Measurements from ENCODE around the gene SMIM11.
"Not testable (repeated sequence)": the region's sequence is repeated elsewhere in the genome, so short reads cannot be mapped to it uniquely, and the experiment has no call there.

SMIM11 gene

GRCh38 chr21:34354836-34355235 is 20.5 kb upstream of the SMIM11 start:
- no peak for DNase-seq (ENCODE audit: extremely low read depth in 1 of 2, low read depth in 1 of 2)

- no peak for DNase-seq (ENCODE audit: extremely low read depth in 1 of 2, low read depth in 1 of 2)
These were observed 19.7 kb upstream of the SMIM11 start for GRCh38 chr21:34355570-34355969.

- DNase-seq (ENCODE audit: extremely low read depth in 1 of 2, low read depth in 1 of 2), result no peak
These were observed 17.4 kb upstream of the SMIM11 start for GRCh38 chr21:34357889-34358288.

GRCh38 chr21:34358866-34359265 is 16.4 kb upstream of the SMIM11 start:
- DNase-seq (ENCODE audit: extremely low read depth in 1 of 2, low read depth in 1 of 2), result no peak

GRCh38 chr21:34360488-34361241 is 14.6 kb upstream of the SMIM11 start:
- no peak for DNase-seq (ENCODE audit: extremely low read depth in 1 of 2, low read depth in 1 of 2)

GRCh38 chr21:34362136-34362444 is 13.2 kb upstream of the SMIM11 start:
- DNase-seq (ENCODE audit: extremely low read depth in 1 of 2, low read depth in 1 of 2), result no peak

- DNase-seq (ENCODE audit: extremely low read depth in 1 of 2, low read depth in 1 of 2), result no peak
These were observed 12.6 kb upstream of the SMIM11 start for GRCh38 chr21:34362670-34363069.

- DNase-seq (ENCODE audit: extremely low read depth in 1 of 2, low read depth in 1 of 2), result no peak
These were observed 11.6 kb upstream of the SMIM11 start, which contains the start of gene KCNE2 for GRCh38 chr21:34363733-34364132. TSS of gene KCNE2 (plus strand) at chr21:34364006. CDS start at chr21:34370479, 6,473 bp downstream.

- DNase-seq (ENCODE audit: extremely low read depth in 1 of 2, low read depth in 1 of 2), result no peak
These were observed 10.4 kb upstream of the SMIM11 start for GRCh38 chr21:34364921-34365320.

GRCh38 chr21:34365809-34366208 is 9.5 kb upstream of the SMIM11 start:
- no peak for DNase-seq (ENCODE audit: extremely low read depth in 1 of 2, low read depth in 1 of 2)

- DNase-seq (ENCODE audit: extremely low read depth in 1 of 2, low read depth in 1 of 2), result no peak
These were observed 7.9 kb upstream of the SMIM11 start for GRCh38 chr21:34367320-34367935.

- no peak for DNase-seq (ENCODE audit: extremely low read depth in 1 of 2, low read depth in 1 of 2)
These were observed 5.6 kb upstream of the SMIM11 start for GRCh38 chr21:34369741-34370140.

GRCh38 chr21:34372321-34372720 is 3.0 kb upstream of the SMIM11 start:
- DNase-seq (ENCODE audit: extremely low read depth in 1 of 2, low read depth in 1 of 2), result no peak

- DNase-seq (ENCODE audit: extremely low read depth in 1 of 2, low read depth in 1 of 2), result not testable (repeated sequence)
These were observed 845 bp upstream of the SMIM11 start for GRCh38 chr21:34374462-34374861.

- DNase-seq (ENCODE audit: extremely low read depth in 1 of 2, low read depth in 1 of 2), result not testable (repeated sequence)
These were observed 289 bp downstream of the SMIM11 start for GRCh38 chr21:34375619-34375972.

- not testable (repeated sequence) for DNase-seq (ENCODE audit: extremely low read depth in 1 of 2, low read depth in 1 of 2)
These were observed 7.8 kb downstream of the SMIM11 start for GRCh38 chr21:34383138-34383537.

- DNase-seq (ENCODE audit: extremely low read depth in 1 of 2, low read depth in 1 of 2), result not testable (repeated sequence)
These were observed 8.6 kb downstream of the SMIM11 start for GRCh38 chr21:34383724-34384415.

- DNase-seq (ENCODE audit: extremely low read depth in 1 of 2, low read depth in 1 of 2), result not testable (repeated sequence)
These were observed 25.2 kb downstream of the SMIM11 start for GRCh38 chr21:34400522-34400921.

GRCh38 chr21:34404742-34405141 is 29.4 kb downstream of the SMIM11 start:
- DNase-seq (ENCODE audit: extremely low read depth in 1 of 2, low read depth in 1 of 2), result not testable (repeated sequence)

GRCh38 chr21:34405686-34406085 is 30.4 kb downstream of the SMIM11 start:
- DNase-seq (ENCODE audit: extremely low read depth in 1 of 2, low read depth in 1 of 2), result not testable (repeated sequence)

- DNase-seq (ENCODE audit: extremely low read depth in 1 of 2, low read depth in 1 of 2), result not testable (repeated sequence)
These were observed 30.8 kb downstream of the SMIM11 start for GRCh38 chr21:34406102-34406501.

GRCh38 chr21:34406676-34407075 is 31.4 kb downstream of the SMIM11 start:
- not testable (repeated sequence) for DNase-seq (ENCODE audit: extremely low read depth in 1 of 2, low read depth in 1 of 2)

Data from stimulated activated CD8-positive, alpha-beta memory T cell treated with anti-CD3 and anti-CD28 coated beads, Interleukin-7, amount 100 ng/mL, for 48 hours (primary cell).